ENCODE measurements around the gene DNAJB4.

GRCh38 chr1:78054559-78054958 lies 49.8 kb downstream of the DNAJB4 start:
- TF ChIP-seq CTCF (IDR thresholded peaks at IDR 0.05; ENCODE audit: poor library complexity) (no peak), EZH2 (IDR thresholded peaks at IDR 0.05; ENCODE audit: borderline replicate concordance) (no peak), EZH2phosphoT487 (IDR thresholded peaks at IDR 0.05; ENCODE audit: low read depth, severe bottlenecking, unreplicated experiment) (no peak)
